COR-L47 (cell line): ENCODE results near the gene SPNS3.

ENCODE experiments used
- DNase-seq: peaks from one replicate; lab custom pipeline; 2025; lab: John Stamatoyannopoulos, UW

The SPNS3 gene

GRCh38 chr17:4530799-4531730, 97.3 kb downstream of the SPNS3 start:
- DNase-seq: no peak

GRCh38 chr17:4531988-4532736, 98.4 kb downstream of the SPNS3 start:
- no peak for DNase-seq

- no peak for DNase-seq
These were observed 99.3 kb downstream of the SPNS3 start for GRCh38 chr17:4532860-4533522.

GRCh38 chr17:4533523-4534504, 100.1 kb downstream of the SPNS3 start:
- DNase-seq: no peak

GRCh38 chr17:4534515-4534914, 100.8 kb downstream of the SPNS3 start:
- no peak for DNase-seq

- no peak for DNase-seq
These were observed 101.4 kb downstream of the SPNS3 start for GRCh38 chr17:4534928-4535666.

- no peak for DNase-seq
These were observed 102.0 kb downstream of the SPNS3 start for GRCh38 chr17:4535667-4536258.

GRCh38 chr17:4536259-4536741, 102.6 kb downstream of the SPNS3 start:
- no peak for DNase-seq

- DNase-seq: no peak
These were observed 103.1 kb downstream of the SPNS3 start for GRCh38 chr17:4536742-4537411.
